ENCODE data around the gene LDAF1.
"Not testable (repeated sequence)": the region's sequence is repeated elsewhere in the genome, so short reads cannot be mapped to it uniquely, and the experiment has no call there.

Gene LDAF1

GRCh38 chr16:21158208-21159110, at the start of gene LDAF1:
TSS of gene LDAF1 (plus strand) at chr16:21158674. CDS start at chr16:21161183, 2,509 bp downstream.
- DNase-seq (ENCODE audit: low read depth in 2 of 2) = peak; percentile 47 to 58

- DNase-seq (ENCODE audit: low read depth in 2 of 2) = not testable (repeated sequence)
Observed at GRCh38 chr16:21115551-21115950, 42.9 kb upstream of the LDAF1 start.

GRCh38 chr16:21116148-21116693, 42.3 kb upstream of the LDAF1 start:
- DNase-seq (ENCODE audit: low read depth in 2 of 2) = no peak

GRCh38 chr16:21117567-21117966, 40.9 kb upstream of the LDAF1 start:
- DNase-seq (ENCODE audit: low read depth in 2 of 2) = no peak

- no peak for DNase-seq (ENCODE audit: low read depth in 2 of 2)
Observed at GRCh38 chr16:21120976-21121520, 37.4 kb upstream of the LDAF1 start.

GRCh38 chr16:21125191-21125590, 33.3 kb upstream of the LDAF1 start:
- DNase-seq (ENCODE audit: low read depth in 2 of 2) = no peak

- DNase-seq (ENCODE audit: low read depth in 2 of 2) = no peak
Observed at GRCh38 chr16:21126518-21126917, 32.0 kb upstream of the LDAF1 start.

- no peak for DNase-seq (ENCODE audit: low read depth in 2 of 2)
Observed at GRCh38 chr16:21128991-21129390, 29.5 kb upstream of the LDAF1 start.

GRCh38 chr16:21130811-21131210, 27.7 kb upstream of the LDAF1 start:
- no peak for DNase-seq (ENCODE audit: low read depth in 2 of 2)

- DNase-seq (ENCODE audit: low read depth in 2 of 2) = no peak
Observed at GRCh38 chr16:21134053-21134452, 24.4 kb upstream of the LDAF1 start.

GRCh38 chr16:21145738-21146137, 12.7 kb upstream of the LDAF1 start:
- no peak for DNase-seq (ENCODE audit: low read depth in 2 of 2)

GRCh38 chr16:21150375-21151001, 8.0 kb upstream of the LDAF1 start, which contains the start of gene DNAH3:
TSS of gene DNAH3 (minus strand) at chr16:21150846. CDS start at chr16:21150319, 527 bp downstream.
- DNase-seq (ENCODE audit: low read depth in 2 of 2) = no peak

- DNase-seq (ENCODE audit: low read depth in 2 of 2) = not testable (repeated sequence)
Observed at GRCh38 chr16:21152160-21153030, 6.1 kb upstream of the LDAF1 start.

- not testable (repeated sequence) for DNase-seq (ENCODE audit: low read depth in 2 of 2)
Observed at GRCh38 chr16:21153124-21153729, 5.2 kb upstream of the LDAF1 start.

- not testable (repeated sequence) for DNase-seq (ENCODE audit: low read depth in 2 of 2)
Observed at GRCh38 chr16:21156011-21156410, 2.5 kb upstream of the LDAF1 start.

- no peak for DNase-seq (ENCODE audit: low read depth in 2 of 2)
Observed at GRCh38 chr16:21156767-21157467, 1.6 kb upstream of the LDAF1 start.

- DNase-seq (ENCODE audit: low read depth in 2 of 2) = no peak
Observed at GRCh38 chr16:21157632-21158031, 842 bp upstream of the LDAF1 start.

GRCh38 chr16:21159281-21159951, 942 bp downstream of the LDAF1 start:
- no peak for DNase-seq (ENCODE audit: low read depth in 2 of 2)

- DNase-seq (ENCODE audit: low read depth in 2 of 2) = no peak
Observed at GRCh38 chr16:21160276-21160675, 1.8 kb downstream of the LDAF1 start.

- DNase-seq (ENCODE audit: low read depth in 2 of 2) = no peak
Observed at GRCh38 chr16:21161211-21161610, 2.7 kb downstream of the LDAF1 start.
